NT2/D1 (cell line): ENCODE results near the gene SPIN4.
A peak's percentile ranks its signal among the peaks of the same experiment; 100 is the strongest.

ENCODE experiments used
- DNase-seq: peaks from one replicate; pipeline ENCODE4 v3.0.0-alpha.2; 2011; ENCODE audit warnings: low read depth, low spot score
- H3K27me3 ChIP-seq: 2 replicates; pipeline ENCODE4 v1.6.0; 2011; ENCODE audit warnings: mild to moderate bottlenecking; ENCODE audit not compliant: insufficient read length, insufficient read depth
- H3K36me3 ChIP-seq: 2 replicates; pipeline ENCODE4 v1.6.1; 2011; ENCODE audit warnings: mild to moderate bottlenecking, low read length, mixed read lengths; ENCODE audit not compliant: insufficient read depth, insufficient read length
- H3K4me1 ChIP-seq: 2 replicates; pipeline ENCODE4 v1.5.1; 2011; ENCODE audit not compliant: insufficient read depth, insufficient read length
- H3K4me3 ChIP-seq: 2 replicates; pipeline ENCODE4 v1.5.1; 2011; ENCODE audit warnings: low read depth; ENCODE audit not compliant: insufficient read length
- H3K9ac ChIP-seq: 2 replicates; pipeline ENCODE4 v1.6.0; 2011; ENCODE audit warnings: low read depth; ENCODE audit not compliant: insufficient read length
- H3K9me3 ChIP-seq: 2 replicates; pipeline ENCODE4 v1.5.1; 2011; ENCODE audit warnings: mild to moderate bottlenecking, low read length; ENCODE audit not compliant: insufficient read depth
- SUZ12 ChIP-seq: IDR thresholded peaks from 2 replicates; pipeline ENCODE4 v1.6.1; 2011; ENCODE audit not compliant: insufficient read length, insufficient read depth; ENCODE audit errors: extremely low read depth
- YY1 ChIP-seq: IDR thresholded peaks from 2 replicates; pipeline ENCODE4 v1.6.1; 2011; ENCODE audit not compliant: insufficient read length, insufficient read depth
- ZNF274 ChIP-seq: IDR thresholded peaks from 2 replicates; pipeline ENCODE4 v1.6.1; 2011; ENCODE audit warnings: mild to moderate bottlenecking, low read depth, low read length

Gene SPIN4

DNA sequence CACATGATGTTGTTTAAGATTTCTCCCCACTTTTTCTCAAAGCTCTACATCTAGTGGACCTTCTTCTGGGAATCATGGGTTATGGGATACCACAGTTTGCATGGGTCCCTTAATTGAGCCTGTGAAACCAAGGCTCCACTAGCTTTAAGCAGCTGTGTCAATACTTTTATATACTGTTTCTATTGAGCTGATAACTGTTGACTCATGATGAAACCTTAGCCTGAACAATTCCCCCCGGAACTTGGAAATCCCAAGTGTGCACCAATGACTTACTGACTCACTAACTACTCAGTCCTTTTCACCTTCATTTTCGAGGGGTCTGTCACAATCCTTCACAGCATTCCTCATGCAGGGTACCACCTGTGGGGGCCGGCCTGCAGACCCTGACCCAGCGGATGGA, 12.7 kb upstream of the SPIN4 start:
- no peaks in the 10 kb centered on the region for H3K27me3 ChIP-seq
- H3K9me3 ChIP-seq = peaks cover 31% of the 10 kb centered on the region
- H3K4me3 ChIP-seq = no peak overlapping the region
- TF ChIP-seq SUZ12 (no peak), YY1 (no peak)
- no peak overlapping the region for H3K9ac ChIP-seq
- no peaks in the 10 kb centered on the region for H3K36me3 ChIP-seq
- H3K4me1 ChIP-seq = no peaks in the 10 kb centered on the region
- DNase-seq = no peak

DNA sequence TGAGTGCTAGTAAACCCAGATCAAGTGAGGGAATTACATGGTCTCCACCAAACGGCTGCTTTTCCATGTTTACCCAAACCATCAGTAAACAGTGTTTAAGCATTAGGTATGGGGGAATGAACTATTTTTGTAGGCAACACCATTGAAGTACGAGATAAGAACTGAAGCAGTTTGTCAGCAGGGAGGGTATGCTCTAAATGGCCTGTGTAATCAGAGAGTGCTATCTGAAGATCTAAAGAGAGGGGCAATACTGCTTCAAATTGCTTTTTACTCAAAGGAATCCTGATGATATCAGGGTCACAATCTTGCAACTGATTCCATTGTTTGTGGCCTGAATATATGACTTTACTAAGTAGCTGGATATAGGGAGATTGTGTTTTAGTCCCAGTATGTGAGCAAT, 10.4 kb upstream of the SPIN4 start:
- Histone ChIP-seq H3K4me3 (no peak overlapping the region), H3K36me3 (no peaks in the 10 kb centered on the region), H3K9ac (no peak overlapping the region), H3K9me3 (peaks cover 38% of the 10 kb centered on the region), H3K27me3 (no peaks in the 10 kb centered on the region), H3K4me1 (no peaks in the 10 kb centered on the region)
- TF ChIP-seq ZNF274 (no peak), SUZ12 (no peak), YY1 (no peak)
- DNase-seq = no peak

- H3K9me3 ChIP-seq = peaks cover 19% of the 10 kb centered on the region
- TF ChIP-seq SUZ12 (no peak), ZNF274 (no peak)
- no peaks in the 10 kb centered on the region for H3K36me3 ChIP-seq
- no peak overlapping the region for H3K9ac ChIP-seq
- H3K27me3 ChIP-seq = no peaks in the 10 kb centered on the region
- no peaks in the 10 kb centered on the region for H3K4me1 ChIP-seq
- no peak for DNase-seq
- no peak overlapping the region for H3K4me3 ChIP-seq
Measured at GRCh38 chrX:63354484-63354883, 3.4 kb upstream of the SPIN4 start.

DNA sequence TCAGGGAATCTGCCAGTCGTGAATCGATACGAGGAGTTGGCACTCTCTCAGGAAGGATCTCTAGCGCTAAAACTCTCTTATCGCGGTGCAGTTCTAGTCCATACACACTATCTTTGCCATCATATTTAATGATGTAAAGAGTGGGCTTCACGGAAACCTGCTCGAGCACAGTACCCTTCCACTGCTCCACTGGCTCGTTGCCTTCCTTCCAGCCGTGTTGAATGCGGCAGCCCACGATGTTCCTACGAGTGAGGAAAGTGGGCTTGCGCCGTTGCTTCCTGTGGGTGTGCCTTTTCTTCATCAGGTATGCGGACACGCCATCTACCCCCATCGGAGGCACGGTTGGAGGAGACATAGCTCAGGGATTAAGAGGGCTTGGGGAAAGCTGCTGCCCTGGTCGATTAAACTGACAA, 661 bp downstream of the SPIN4 start:
- H3K9ac ChIP-seq = peak overlapping the region; percentile 86
- no peak for DNase-seq
- H3K27me3 ChIP-seq = no peaks in the 10 kb centered on the region
- TF ChIP-seq ZNF274 (no peak), YY1 (no peak), SUZ12 (no peak)
- H3K4me1 ChIP-seq = no peaks in the 10 kb centered on the region
- H3K9me3 ChIP-seq = no peaks in the 10 kb centered on the region
- H3K4me3 ChIP-seq = peak overlapping the region; percentile 71
- no peaks in the 10 kb centered on the region for H3K36me3 ChIP-seq

DNA sequence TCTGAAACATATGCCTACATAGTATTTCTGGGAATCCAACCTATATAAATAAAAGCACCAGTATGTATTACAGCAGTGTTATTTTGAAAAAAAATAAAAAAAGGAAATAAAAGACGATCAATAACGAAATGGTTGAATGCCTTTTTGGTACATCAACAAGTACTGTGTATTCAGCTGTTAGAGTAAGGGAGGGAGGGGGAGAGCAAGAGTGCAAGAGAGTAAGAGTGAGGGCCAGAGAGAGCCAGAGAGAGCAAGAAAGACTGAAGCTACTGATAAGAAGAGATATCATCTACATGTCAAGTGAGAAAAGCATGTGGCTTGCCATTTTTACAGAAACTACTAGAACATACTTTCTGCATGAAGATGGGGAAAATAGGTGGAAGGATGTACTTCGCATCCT, 1.8 kb downstream of the SPIN4 start:
- Histone ChIP-seq H3K36me3 (no peaks in the 10 kb centered on the region), H3K4me1 (no peaks in the 10 kb centered on the region), H3K9ac (peak overlapping the region; percentile 38), H3K27me3 (no peaks in the 10 kb centered on the region), H3K4me3 (peak overlapping the region; percentile 24), H3K9me3 (no peaks in the 10 kb centered on the region)
- no peak for DNase-seq
- no peak for TF ChIP-seq SUZ12
- no peak for TF ChIP-seq ZNF274
- no peak for TF ChIP-seq YY1

- Histone ChIP-seq H3K4me3 (no peak overlapping the region), H3K36me3 (no peaks in the 10 kb centered on the region), H3K27me3 (no peaks in the 10 kb centered on the region), H3K4me1 (no peaks in the 10 kb centered on the region), H3K9me3 (no peaks in the 10 kb centered on the region), H3K9ac (no peak overlapping the region)
- TF ChIP-seq ZNF274 = no peak
- DNase-seq = no peak
Measured at GRCh38 chrX:63330681-63331080, 20.5 kb downstream of the SPIN4 start.

- Histone ChIP-seq H3K9ac (no peak overlapping the region), H3K36me3 (no peaks in the 10 kb centered on the region), H3K9me3 (no peaks in the 10 kb centered on the region), H3K4me1 (no peaks in the 10 kb centered on the region), H3K4me3 (no peak overlapping the region), H3K27me3 (no peaks in the 10 kb centered on the region)
- TF ChIP-seq YY1 = no peak
- TF ChIP-seq ZNF274 = no peak
- no peak for TF ChIP-seq SUZ12
- no peak for DNase-seq
Measured at GRCh38 chrX:63327788-63328187, 23.3 kb downstream of the SPIN4 start.

DNA sequence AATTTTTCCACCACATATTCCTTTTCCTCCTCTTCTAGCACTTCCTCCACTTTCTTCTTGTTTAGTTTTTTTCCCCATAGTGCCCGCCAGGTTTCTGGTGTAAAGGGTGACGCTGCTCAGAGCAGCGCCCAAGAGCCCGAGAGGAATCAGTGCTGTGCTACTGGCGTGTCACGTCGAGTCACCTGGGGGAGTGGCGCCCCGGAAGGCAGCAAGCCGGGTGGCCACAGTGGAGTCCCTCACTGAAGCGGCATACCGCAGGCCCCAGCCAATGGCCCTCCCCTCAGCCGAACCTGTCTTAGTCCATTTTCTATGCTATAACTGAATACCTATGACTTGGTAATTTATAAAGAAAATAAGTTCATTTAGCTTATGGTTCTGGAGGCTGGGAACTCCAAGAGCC, 51.5 kb downstream of the SPIN4 start:
- Histone ChIP-seq H3K4me1 (no peaks in the 10 kb centered on the region), H3K9ac (no peak overlapping the region), H3K9me3 (peaks cover 6% of the 10 kb centered on the region; the same call in 1 of the 2 replicates), H3K36me3 (no peaks in the 10 kb centered on the region), H3K4me3 (no peak overlapping the region), H3K27me3 (no peaks in the 10 kb centered on the region)
- DNase-seq = no peak
- no peak for TF ChIP-seq ZNF274
